GM13976 (cell line): ENCODE measurements around the gene LRP1B.
A peak's percentile ranks its signal among the peaks of the same experiment; 100 is the strongest.

Source experiments
- DNase-seq: peaks from one replicate; pipeline ENCODE4 v3.0.0; 2012; ENCODE audit warnings: low spot score
- CTCF ChIP-seq: IDR thresholded peaks from 2 replicates; pipeline ENCODE4 v1.5.1; 2012; ENCODE audit warnings: borderline replicate concordance, mild to moderate bottlenecking; ENCODE audit not compliant: insufficient read depth; ENCODE audit errors: extremely low read depth, missing control alignments, control extremely low read depth
- in situ Hi-C: fragments of 300-500 bp; cut with MboI; formaldehyde crosslinking; loops from one replicate; pipeline ENCODE4 v1.12.0; 2022; ENCODE audit warnings: low sequenced_read_pairs, mixed read lengths, inconsistent platforms; ENCODE audit not compliant: unreplicated experiment

Gene LRP1B

GRCh38 chr2:140876015-140876414 is 1254.8 kb downstream of the LRP1B start:
- no peak for TF ChIP-seq CTCF
- in situ Hi-C loops = no loop called here
- DNase-seq = no peak

DNA sequence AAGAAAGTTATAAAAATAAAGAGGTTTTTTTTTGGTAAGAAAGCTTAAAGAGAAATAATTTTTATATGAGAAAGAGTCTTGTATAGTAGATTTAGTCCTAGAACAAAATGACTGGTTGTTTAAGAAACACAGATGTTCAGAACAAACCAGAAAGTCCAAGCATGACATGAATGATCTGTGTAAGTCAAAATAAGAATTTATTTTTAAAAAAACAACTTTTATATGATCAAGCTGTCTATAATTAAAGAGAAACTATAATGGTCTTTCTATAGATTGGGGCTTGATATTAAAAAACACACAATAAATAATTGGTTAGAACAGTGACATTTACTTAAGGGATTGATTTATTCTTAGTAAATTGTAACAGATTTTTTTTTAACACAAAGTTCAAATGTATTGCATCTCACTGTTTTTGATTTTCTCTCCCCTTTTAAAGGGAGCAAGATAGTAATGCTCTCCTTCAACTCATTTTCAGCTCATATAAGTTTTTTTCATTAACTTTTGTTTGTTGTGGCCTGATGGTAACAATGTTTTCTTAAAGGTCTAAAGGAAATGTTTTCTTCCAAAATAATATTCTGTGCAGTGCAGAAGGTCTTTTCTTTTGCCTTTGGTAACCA is 1256.8 kb downstream of the LRP1B start:
- in situ Hi-C loops = no loop called here
- DNase-seq = no peak
- no peak for TF ChIP-seq CTCF

DNA sequence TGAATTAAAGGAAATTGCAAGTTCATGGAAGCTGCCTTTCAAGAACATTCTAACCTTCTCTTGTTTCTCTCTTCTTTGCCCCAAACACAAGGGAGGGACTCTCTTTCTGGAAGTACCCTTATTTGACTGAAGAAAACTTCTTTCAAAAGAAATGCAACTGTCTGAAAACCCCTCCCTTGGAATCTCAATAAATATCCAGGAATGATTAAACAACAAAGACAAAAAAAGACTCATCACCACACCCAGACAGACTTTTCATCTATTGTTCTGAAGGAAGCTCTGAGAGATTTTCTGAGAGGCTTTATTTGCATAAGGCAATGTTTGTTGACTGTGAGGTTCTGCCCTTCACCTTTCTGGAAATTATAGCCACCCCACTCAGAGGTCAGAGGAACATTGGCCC is 1260.9 kb downstream of the LRP1B start:
- DNase-seq = no peak
- in situ Hi-C loops = no loop called here
- no peak for TF ChIP-seq CTCF

- in situ Hi-C loops = no loop called here
- TF ChIP-seq CTCF = no peak
- no peak for DNase-seq
Measured at GRCh38 chr2:140869107-140869506, 1261.7 kb downstream of the LRP1B start.

DNA sequence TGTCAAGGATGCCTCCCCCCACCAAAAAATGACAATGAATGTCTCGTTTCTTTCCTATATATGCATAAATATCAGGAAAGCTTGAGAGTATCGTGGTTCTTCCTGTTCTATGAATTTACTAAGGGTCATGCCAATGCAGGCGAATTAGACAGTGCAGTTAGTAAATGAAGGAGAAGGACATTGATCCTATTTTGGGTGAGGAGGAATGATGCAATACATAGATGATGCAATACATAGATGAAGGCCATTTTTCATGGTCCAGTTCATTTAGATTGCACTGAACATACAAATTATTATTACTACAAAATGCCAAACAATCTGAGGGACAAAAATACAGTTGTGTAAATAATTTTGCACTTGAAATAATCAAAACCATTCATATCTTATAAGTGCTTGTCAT is 1265.0 kb downstream of the LRP1B start:
- in situ Hi-C loops = no loop called here
- no peak for DNase-seq
- no peak for TF ChIP-seq CTCF

GRCh38 chr2:140863713-140864112 is 1267.1 kb downstream of the LRP1B start:
- in situ Hi-C loops = no loop called here
- TF ChIP-seq CTCF = peak; percentile 27
- DNase-seq = peak; percentile 24
